HepG2 (cell line): ENCODE measurements around the gene DDR1. TPM values are rescaled to one million over a fixed set of nuclear protein-coding genes. Genes with fewer than 3 reads are reported as not detected.

Source experiments
- BRCA1 ChIP-seq: sonication (generic); formaldehyde crosslinking; IDR thresholded peaks from 2 replicates; pipeline ENCODE4 v1.4.0; 2020; ENCODE audit warnings: missing genetic modification reagents
- DR1 ChIP-seq: sonication (generic); formaldehyde crosslinking; IDR thresholded peaks from 2 replicates; pipeline ENCODE4 v1.8.0; 2021; ENCODE audit warnings: mild to moderate bottlenecking, missing genetic modification reagents, inconsistent platforms
- ETS1 ChIP-seq: sonication (generic); formaldehyde crosslinking; IDR thresholded peaks from 2 replicates; pipeline ENCODE4 v1.4.0; 2020; ENCODE audit warnings: missing genetic modification reagents
- GABPB1 ChIP-seq: IDR thresholded peaks from 2 replicates; pipeline ENCODE4 v1.6.1; 2016; ENCODE audit warnings: mild to moderate bottlenecking, missing genetic modification reagents, moderate library complexity, missing compliant biosample characterization
- GMEB2 ChIP-seq: IDR thresholded peaks from 2 replicates; pipeline ENCODE4 v1.6.1; 2016; ENCODE audit warnings: missing biosample characterization, missing genetic modification reagents, low read depth
- HDAC6 ChIP-seq: fragments of 200-600 bp; sonication (generic); IDR thresholded peaks from 2 replicates; pipeline ENCODE4 v1.7.0; 2017; ENCODE audit warnings: mild to moderate bottlenecking, antibody characterized with exemption, low read length, low read depth
- HNF4A ChIP-seq: sonication (generic); formaldehyde crosslinking; IDR thresholded peaks from 2 replicates; pipeline ENCODE4 v1.4.0; 2020; ENCODE audit warnings: missing genetic modification reagents
- KDM4B ChIP-seq: sonication (generic); formaldehyde crosslinking; IDR thresholded peaks from 2 replicates; pipeline ENCODE4 v1.4.0; 2020; ENCODE audit warnings: missing genetic modification reagents
- MTA1 ChIP-seq: sonication (generic); formaldehyde crosslinking; IDR thresholded peaks from 2 replicates; pipeline ENCODE4 v1.4.0; 2020; ENCODE audit warnings: missing genetic modification reagents, mild to moderate bottlenecking, borderline replicate concordance
- RAD51 ChIP-seq: fragments of 450-650 bp; IDR thresholded peaks from 2 replicates; pipeline ENCODE4 v1.6.1; 2016; ENCODE audit warnings: borderline replicate concordance
- RBAK ChIP-seq: sonication (generic); formaldehyde crosslinking; IDR thresholded peaks from 2 replicates; pipeline ENCODE4 v1.5.1; 2020; ENCODE audit warnings: mild to moderate bottlenecking, missing genetic modification reagents
- RCOR2 ChIP-seq: IDR thresholded peaks from 2 replicates; pipeline ENCODE4 v1.6.1; 2016; ENCODE audit warnings: missing biosample characterization, missing genetic modification reagents
- SIX4 ChIP-seq: sonication (generic); formaldehyde crosslinking; IDR thresholded peaks from 2 replicates; pipeline ENCODE4 v1.4.0; 2020; ENCODE audit warnings: missing genetic modification reagents
- SRF ChIP-seq: IDR thresholded peaks from 2 replicates; pipeline ENCODE4 v1.6.1; 2011; ENCODE audit warnings: mild to moderate bottlenecking, low read depth, low read length, moderate library complexity
- TCF7L2 ChIP-seq: IDR thresholded peaks from 2 replicates; pipeline ENCODE4 v1.6.1; 2011; ENCODE audit warnings: mild to moderate bottlenecking, low read depth, low read length, moderate library complexity
- ZNF883 ChIP-seq: sonication (generic); formaldehyde crosslinking; IDR thresholded peaks from 2 replicates; pipeline ENCODE4 v1.5.1; 2020; ENCODE audit warnings: mild to moderate bottlenecking, missing genetic modification reagents; ENCODE audit errors: not compliant biosample characterization
- polyA plus RNA-seq, 8 experiments: library from polyadenylated mRNA; depleted of rRNA in 3 of 8; stranded (reverse) in 7 of 8; unstranded in 1 of 8; fragments of >200 nt; fragmentation: Illumina TruSeq in 4 of 8; extraction: Trizol in 4 of 8; gene quantifications; 2 replicates each; pipeline versions ENCODE4 v1.2.1 to v1.2.3, GENCODE V29; 2011 to 2016; ENCODE audit warnings: low read depth in 4 of 8, missing spikeins in 1 of 8, mixed read lengths in 1 of 8; ENCODE audit not compliant: insufficient read depth in 1 of 8
- total RNA-seq, 5 experiments: library from RNA; depleted of rRNA; stranded (reverse); fragments of >200 nt; fragmentation: Illumina TruSeq; extraction: Trizol; gene quantifications; 2 replicates each; pipeline ENCODE4 v1.2.3, GENCODE V29; 2016; ENCODE audit warnings: low read depth in 1 of 5
- TF ChIP-seq, protein P1 (sequence below): sonication (generic); formaldehyde crosslinking; IDR thresholded peaks from 2 replicates; pipeline ENCODE4 v1.4.0; 2020; ENCODE audit warnings: missing genetic modification reagents
- TF ChIP-seq, protein P2 (sequence below): sonication (generic); formaldehyde crosslinking; IDR thresholded peaks from 2 replicates; pipeline ENCODE4 v1.5.0; 2020; ENCODE audit warnings: missing genetic modification reagents, mild to moderate bottlenecking, borderline replicate concordance
- TF ChIP-seq, protein P3 (sequence below): sonication (generic); formaldehyde crosslinking; IDR thresholded peaks from 2 replicates; pipeline ENCODE4 v1.8.0; 2022; ENCODE audit warnings: mild to moderate bottlenecking, missing genetic modification reagents; ENCODE audit not compliant: insufficient replicate concordance

DDR1 gene
- total and polyA plus RNA-seq, 2 of the 13 experiments (the other 11 are each of a cell fraction or from before 2014, with no cell fraction given): 16.7 to 20.2 TPM

DNA sequence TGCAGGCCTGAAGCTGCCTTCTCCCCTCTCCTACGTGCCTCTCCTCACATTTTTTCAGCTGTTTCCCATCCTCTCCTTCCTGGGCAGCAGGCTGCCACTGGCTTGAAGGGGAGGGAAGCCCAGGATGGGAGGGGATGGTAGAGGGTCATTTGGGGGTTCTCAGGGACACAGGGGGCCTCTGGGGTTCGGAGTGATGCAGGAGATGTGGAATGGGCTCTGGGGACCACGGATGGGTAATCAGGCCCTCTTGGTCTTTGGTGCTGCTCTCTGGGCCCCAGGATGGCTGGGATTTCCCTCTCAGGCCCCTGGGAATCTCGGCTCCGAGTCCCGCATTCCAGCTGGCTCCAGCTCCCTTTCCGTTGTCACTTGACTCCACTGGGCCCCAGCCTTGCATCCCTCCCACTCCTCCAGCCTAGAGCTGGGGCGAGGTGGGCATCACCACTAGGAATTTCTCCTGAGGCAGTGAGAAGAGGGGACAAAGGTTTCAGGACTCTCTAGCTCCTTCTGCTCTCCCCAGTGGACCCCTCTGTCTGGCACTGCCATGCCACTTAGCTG, 2.0 kb upstream of the DDR1 start (continued):
- TF ChIP-seq, protein P1, sequence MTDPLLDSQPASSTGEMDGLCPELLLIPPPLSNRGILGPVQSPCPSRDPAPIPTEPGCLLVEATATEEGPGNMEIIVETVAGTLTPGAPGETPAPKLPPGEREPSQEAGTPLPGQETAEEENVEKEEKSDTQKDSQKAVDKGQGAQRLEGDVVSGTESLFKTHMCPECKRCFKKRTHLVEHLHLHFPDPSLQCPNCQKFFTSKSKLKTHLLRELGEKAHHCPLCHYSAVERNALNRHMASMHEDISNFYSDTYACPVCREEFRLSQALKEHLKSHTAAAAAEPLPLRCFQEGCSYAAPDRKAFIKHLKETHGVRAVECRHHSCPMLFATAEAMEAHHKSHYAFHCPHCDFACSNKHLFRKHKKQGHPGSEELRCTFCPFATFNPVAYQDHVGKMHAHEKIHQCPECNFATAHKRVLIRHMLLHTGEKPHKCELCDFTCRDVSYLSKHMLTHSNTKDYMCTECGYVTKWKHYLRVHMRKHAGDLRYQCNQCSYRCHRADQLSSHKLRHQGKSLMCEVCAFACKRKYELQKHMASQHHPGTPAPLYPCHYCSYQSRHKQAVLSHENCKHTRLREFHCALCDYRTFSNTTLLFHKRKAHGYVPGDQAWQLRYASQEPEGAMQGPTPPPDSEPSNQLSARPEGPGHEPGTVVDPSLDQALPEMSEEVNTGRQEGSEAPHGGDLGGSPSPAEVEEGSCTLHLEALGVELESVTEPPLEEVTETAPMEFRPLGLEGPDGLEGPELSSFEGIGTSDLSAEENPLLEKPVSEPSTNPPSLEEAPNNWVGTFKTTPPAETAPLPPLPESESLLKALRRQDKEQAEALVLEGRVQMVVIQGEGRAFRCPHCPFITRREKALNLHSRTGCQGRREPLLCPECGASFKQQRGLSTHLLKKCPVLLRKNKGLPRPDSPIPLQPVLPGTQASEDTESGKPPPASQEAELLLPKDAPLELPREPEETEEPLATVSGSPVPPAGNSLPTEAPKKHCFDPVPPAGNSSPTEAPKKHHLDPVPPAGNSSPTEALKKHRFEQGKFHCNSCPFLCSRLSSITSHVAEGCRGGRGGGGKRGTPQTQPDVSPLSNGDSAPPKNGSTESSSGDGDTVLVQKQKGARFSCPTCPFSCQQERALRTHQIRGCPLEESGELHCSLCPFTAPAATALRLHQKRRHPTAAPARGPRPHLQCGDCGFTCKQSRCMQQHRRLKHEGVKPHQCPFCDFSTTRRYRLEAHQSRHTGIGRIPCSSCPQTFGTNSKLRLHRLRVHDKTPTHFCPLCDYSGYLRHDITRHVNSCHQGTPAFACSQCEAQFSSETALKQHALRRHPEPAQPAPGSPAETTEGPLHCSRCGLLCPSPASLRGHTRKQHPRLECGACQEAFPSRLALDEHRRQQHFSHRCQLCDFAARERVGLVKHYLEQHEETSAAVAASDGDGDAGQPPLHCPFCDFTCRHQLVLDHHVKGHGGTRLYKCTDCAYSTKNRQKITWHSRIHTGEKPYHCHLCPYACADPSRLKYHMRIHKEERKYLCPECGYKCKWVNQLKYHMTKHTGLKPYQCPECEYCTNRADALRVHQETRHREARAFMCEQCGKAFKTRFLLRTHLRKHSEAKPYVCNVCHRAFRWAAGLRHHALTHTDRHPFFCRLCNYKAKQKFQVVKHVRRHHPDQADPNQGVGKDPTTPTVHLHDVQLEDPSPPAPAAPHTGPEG (CRISPR knock-in tag): no peak
- TF ChIP-seq SRF (no peak), DR1 (CRISPR knock-in tag) (no peak), ETS1 (no peak), TCF7L2 (no peak), KDM4B (CRISPR knock-in tag) (no peak), RBAK (CRISPR knock-in tag) (no peak), HNF4A (CRISPR knock-in tag) (no peak), HDAC6 (no peak), ZNF883 (CRISPR knock-in tag) (peak; percentile 23), RAD51 (no peak), GABPB1 (CRISPR knock-in tag) (no peak), SIX4 (CRISPR knock-in tag) (peak; percentile 22; the same call in 1 of the 2 replicates), RCOR2 (CRISPR knock-in tag) (no peak), BRCA1 (CRISPR knock-in tag) (no peak), GMEB2 (CRISPR knock-in tag) (no peak), MTA1 (CRISPR knock-in tag) (peak; percentile 47; the same call in 1 of the 2 replicates)
- TF ChIP-seq, protein P2, sequence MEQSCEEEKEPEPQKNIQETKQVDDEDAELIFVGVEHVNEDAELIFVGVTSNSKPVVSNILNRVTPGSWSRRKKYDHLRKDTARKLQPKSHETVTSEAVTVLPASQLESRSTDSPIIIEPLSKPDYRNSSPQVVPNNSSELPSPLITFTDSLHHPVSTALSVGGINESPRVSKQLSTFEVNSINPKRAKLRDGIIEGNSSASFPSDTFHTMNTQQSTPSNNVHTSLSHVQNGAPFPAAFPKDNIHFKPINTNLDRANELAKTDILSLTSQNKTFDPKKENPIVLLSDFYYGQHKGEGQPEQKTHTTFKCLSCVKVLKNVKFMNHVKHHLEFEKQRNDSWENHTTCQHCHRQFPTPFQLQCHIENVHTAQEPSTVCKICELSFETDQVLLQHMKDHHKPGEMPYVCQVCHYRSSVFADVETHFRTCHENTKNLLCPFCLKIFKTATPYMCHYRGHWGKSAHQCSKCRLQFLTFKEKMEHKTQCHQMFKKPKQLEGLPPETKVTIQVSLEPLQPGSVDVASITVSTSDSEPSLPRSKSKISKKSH (CRISPR knock-in tag): 0 out of 2 replicates have a peak, but pooled peaks have one; percentile 45
- TF ChIP-seq, protein P3, sequence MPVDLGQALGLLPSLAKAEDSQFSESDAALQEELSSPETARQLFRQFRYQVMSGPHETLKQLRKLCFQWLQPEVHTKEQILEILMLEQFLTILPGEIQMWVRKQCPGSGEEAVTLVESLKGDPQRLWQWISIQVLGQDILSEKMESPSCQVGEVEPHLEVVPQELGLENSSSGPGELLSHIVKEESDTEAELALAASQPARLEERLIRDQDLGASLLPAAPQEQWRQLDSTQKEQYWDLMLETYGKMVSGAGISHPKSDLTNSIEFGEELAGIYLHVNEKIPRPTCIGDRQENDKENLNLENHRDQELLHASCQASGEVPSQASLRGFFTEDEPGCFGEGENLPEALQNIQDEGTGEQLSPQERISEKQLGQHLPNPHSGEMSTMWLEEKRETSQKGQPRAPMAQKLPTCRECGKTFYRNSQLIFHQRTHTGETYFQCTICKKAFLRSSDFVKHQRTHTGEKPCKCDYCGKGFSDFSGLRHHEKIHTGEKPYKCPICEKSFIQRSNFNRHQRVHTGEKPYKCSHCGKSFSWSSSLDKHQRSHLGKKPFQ (CRISPR knock-in tag): no peak
